GM23338 (cell line): ENCODE results near the gene ING5. TPM values are rescaled to one million over a fixed set of nuclear protein-coding genes. Genes with fewer than 3 reads are reported as not detected.

ENCODE experiments used
- ATAC-seq: fragments of 200-7000 bp; cut with Tn5 transposase; 3 replicates; pipeline ENCODE4 v1.9.1; 2020
- DNase-seq: peaks from one replicate; pipeline ENCODE4 v3.0.0-alpha.2; 2015; ENCODE audit warnings: low spot score
- H2AFZ ChIP-seq: fragments of 200-600 bp; sonication (generic); 2 replicates; pipeline ENCODE4 v1.8.0; 2016; ENCODE audit warnings: antibody characterized with exemption, mild to moderate bottlenecking, moderate library complexity
- H3F3A ChIP-seq: fragments of 200-600 bp; sonication (generic); replicated peaks from 2 replicates; pipeline ENCODE4 v1.8.0; 2017; ENCODE audit warnings: antibody characterized with exemption, mixed run types, low read depth
- H3K27ac ChIP-seq: fragments of 200-600 bp; sonication (generic); 2 replicates; pipeline ENCODE4 v1.6.1; 2016; ENCODE audit warnings: low read depth
- H3K27me3 ChIP-seq: fragments of 200-600 bp; sonication (generic); 2 replicates; pipeline ENCODE4 v1.8.0; 2016; ENCODE audit warnings: mild to moderate bottlenecking, mixed run types, moderate library complexity; ENCODE audit not compliant: insufficient read depth
- H3K36me3 ChIP-seq: fragments of 200-600 bp; sonication (generic); 2 replicates; pipeline ENCODE4 v1.8.0; 2016; ENCODE audit warnings: mild to moderate bottlenecking; ENCODE audit not compliant: insufficient read depth
- H3K4me1 ChIP-seq: fragments of 200-600 bp; sonication (generic); 2 replicates; pipeline ENCODE4 v1.8.0; 2016; ENCODE audit warnings: mild to moderate bottlenecking, moderate library complexity; ENCODE audit not compliant: insufficient read depth
- H3K4me2 ChIP-seq: fragments of 200-600 bp; sonication (generic); 2 replicates; pipeline ENCODE4 v1.7.1; 2017; ENCODE audit warnings: mixed run types
- H3K4me3 ChIP-seq: fragments of 200-600 bp; sonication (generic); 2 replicates; pipeline ENCODE4 v1.6.1; 2016; ENCODE audit warnings: mixed run types
- H3K79me2 ChIP-seq: fragments of 200-600 bp; sonication (generic); replicated peaks from 2 replicates; pipeline ENCODE4 v1.8.0; 2017; ENCODE audit warnings: mild to moderate bottlenecking; ENCODE audit not compliant: insufficient read depth
- H3K9me2 ChIP-seq: fragments of 200-600 bp; sonication (generic); 2 replicates; pipeline ENCODE4 v1.8.0; 2017; ENCODE audit not compliant: insufficient read depth
- H4K20me1 ChIP-seq: fragments of 200-600 bp; sonication (generic); replicated peaks from 2 replicates; pipeline ENCODE4 v1.8.0; 2017; ENCODE audit warnings: mild to moderate bottlenecking; ENCODE audit not compliant: insufficient read depth
- H3K27ac Mint-ChIP-seq: 2 replicates; pipeline ENCODE4 v1.8.0; 2020; ENCODE audit warnings: inconsistent platforms, mild to moderate bottlenecking, moderate library complexity, mixed read lengths
- H3K27me3 Mint-ChIP-seq: 3 replicates; pipeline ENCODE4 v1.8.0; 2022; ENCODE audit warnings: low read depth, mild to moderate bottlenecking, moderate library complexity, mixed read lengths, inconsistent platforms; ENCODE audit not compliant: insufficient read depth, poor library complexity
- H3K36me3 Mint-ChIP-seq: 3 replicates; pipeline ENCODE4 v1.8.0; 2021; ENCODE audit warnings: low read depth, mild to moderate bottlenecking, inconsistent platforms, moderate library complexity, mixed read lengths
- H3K4me1 Mint-ChIP-seq: 3 replicates; pipeline ENCODE4 v1.8.0; 2020; ENCODE audit warnings: mild to moderate bottlenecking, inconsistent platforms, mixed read lengths
- H3K4me3 Mint-ChIP-seq: 3 replicates; pipeline ENCODE4 v1.8.0; 2021; ENCODE audit warnings: moderate library complexity, mild to moderate bottlenecking, inconsistent platforms, mixed read lengths
- H3K9me3 Mint-ChIP-seq: 3 replicates; pipeline ENCODE4 v1.8.0; 2020; ENCODE audit warnings: moderate library complexity, mild to moderate bottlenecking, inconsistent platforms, mixed read lengths
- CREB1 ChIP-seq: fragments of 250-450 bp; sonication (Bioruptor Pico); IDR thresholded peaks from 2 replicates; pipeline ENCODE4 v1.5.0; 2020; ENCODE audit warnings: low read depth, mild to moderate bottlenecking, moderate library complexity
- CTCF ChIP-seq, 2 experiments: fragments of 200-600 bp in 1 of 2; sonication (generic) in 1 of 2; conservative IDR thresholded peaks; 2 replicates each; pipeline versions ENCODE4 v1.5.1 to v1.6.1; 2016 to 2017; ENCODE audit warnings: antibody characterized with exemption in 2 of 2, low read depth in 2 of 2, mild to moderate bottlenecking in 2 of 2, moderate library complexity in 1 of 2
- EZH2phosphoT487 ChIP-seq: fragments of 200-600 bp; sonication (generic); IDR thresholded peaks from one replicate; pipeline ENCODE4 v1.8.1; 2018; ENCODE audit warnings: antibody characterized with exemption; ENCODE audit not compliant: unreplicated experiment
- JUNB ChIP-seq: IDR thresholded peaks from one replicate; pipeline ENCODE4 v1.6.1; 2016; ENCODE audit warnings: antibody characterized with exemption; ENCODE audit not compliant: unreplicated experiment
- NANOG ChIP-seq: IDR thresholded peaks from 2 replicates; pipeline ENCODE4 v1.6.1; 2016; ENCODE audit warnings: antibody characterized with exemption, borderline replicate concordance
- POLR2AphosphoS5 ChIP-seq: IDR thresholded peaks from 2 replicates; pipeline ENCODE4 v1.6.1; 2016; ENCODE audit warnings: antibody characterized with exemption, low read depth
- STAT1 ChIP-seq: IDR thresholded peaks from one replicate; pipeline ENCODE4 v1.6.1; 2016; ENCODE audit warnings: antibody characterized with exemption; ENCODE audit not compliant: unreplicated experiment
- ZNF114 ChIP-seq: fragments of 250-450 bp; sonication (Bioruptor Pico); IDR thresholded peaks from 2 replicates; pipeline ENCODE4 v1.5.0; 2020; ENCODE audit warnings: mild to moderate bottlenecking, moderate library complexity
- ZNF331 ChIP-seq: fragments of 250-450 bp; sonication (Bioruptor Pico); IDR thresholded peaks from 2 replicates; pipeline ENCODE4 v1.5.0; 2020; ENCODE audit warnings: low read depth, mild to moderate bottlenecking, moderate library complexity
- ZNF462 ChIP-seq: fragments of 250-450 bp; sonication (Bioruptor Pico); IDR thresholded peaks from 2 replicates; pipeline ENCODE4 v1.5.0; 2020; ENCODE audit warnings: mild to moderate bottlenecking, moderate library complexity
- polyA plus RNA-seq: library from polyadenylated mRNA; unstranded; fragments of >200 nt; fragmentation: Nextera tagmentation; extraction: Ambion mirVana; gene quantifications from 2 replicates; pipeline ENCODE4 v1.2.1, GENCODE V29; 2016
- total RNA-seq: library from RNA; depleted of rRNA; stranded (reverse); fragments of >200 nt; shearing (Covaris generic); gene quantifications from 2 replicates; pipeline ENCODE4 v1.2.3, GENCODE V29; 2014

The ING5 gene
- total and polyA plus RNA-seq, 2 experiments from 2014 or later: 25.7 to 42.5 TPM

DNA sequence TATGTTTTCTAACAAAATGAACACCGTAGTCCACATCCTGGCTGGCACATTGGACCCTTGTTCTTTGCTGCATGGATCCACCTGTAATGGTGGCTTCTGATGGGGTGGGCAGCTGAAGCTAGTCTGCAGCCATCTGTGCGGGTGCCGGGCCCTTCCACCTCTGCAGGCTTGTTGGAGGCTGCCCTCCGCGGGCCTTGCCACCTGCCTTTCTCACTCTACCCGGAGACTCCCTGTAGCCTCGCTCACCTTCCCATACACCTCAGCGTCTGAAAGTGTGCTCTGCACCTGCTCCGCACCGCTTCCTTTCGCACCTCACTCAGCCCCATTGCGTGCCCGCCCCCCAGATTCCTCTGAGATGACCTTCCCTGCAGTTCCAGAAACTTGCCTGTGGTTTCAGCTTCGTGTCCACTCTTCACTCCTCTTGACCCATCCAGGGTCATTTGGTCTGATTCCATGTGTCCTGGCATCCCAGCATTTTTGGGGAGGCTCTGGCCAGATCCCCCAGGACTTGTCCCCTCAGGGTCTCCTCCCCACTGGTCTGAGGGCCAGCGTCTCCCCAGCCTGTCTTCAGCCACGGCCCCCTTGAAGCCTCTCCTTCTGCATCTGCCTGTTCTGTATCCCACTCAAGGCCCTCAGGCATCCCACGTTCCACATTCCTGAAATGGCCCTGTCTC, 46.2 kb upstream of the ING5 start:
- Mint-ChIP-seq H3K36me3 (peaks cover 80% of the 10 kb centered on the region), H3K4me3 (no peak overlapping the region), H3K27ac (no peak overlapping the region), H3K4me1 (peaks cover 5% of the 10 kb centered on the region), H3K9me3 (no peaks in the 10 kb centered on the region; the same call in 2 of the 3 replicates), H3K27me3 (peaks cover 13% of the 10 kb centered on the region)
- Histone ChIP-seq H3K4me1 (peaks cover 3% of the 10 kb centered on the region; the same call in 1 of the 2 replicates), H3K9me2 (no peaks in the 10 kb centered on the region), H3K36me3 (peaks cover 16% of the 10 kb centered on the region), H2AFZ (no peak overlapping the region), H3K27ac (no peak overlapping the region), H3F3A (peaks cover 8% of the 10 kb centered on the region), H3K4me3 (no peak overlapping the region), H3K27me3 (no peaks in the 10 kb centered on the region), H4K20me1 (peaks cover 13% of the 10 kb centered on the region), H3K4me2 (no peak overlapping the region), H3K79me2 (peaks cover 21% of the 10 kb centered on the region)
- no peak for DNase-seq
- TF ChIP-seq NANOG (no peak), ZNF331 (CRISPR knock-in tag) (no peak), ZNF462 (CRISPR knock-in tag) (no peak), CREB1 (CRISPR knock-in tag) (no peak), JUNB (no peak), POLR2AphosphoS5 (no peak), EZH2phosphoT487 (no peak), ZNF114 (CRISPR knock-in tag) (no peak), CTCF (conservative IDR thresholded peaks at IDR 0.05; ENCODE audit: low read depth in 2 of 2) (no peak), STAT1 (no peak)
- ATAC-seq: no peak
